Activated T-cell treated with anti-CD3 and anti-CD28 coated beads, Interleukin-2, amount 50 U/mL, for 72 hours (primary cell): ENCODE results near the gene TMEM45A. TPM values are rescaled to one million over a fixed set of nuclear protein-coding genes. Genes with fewer than 3 reads are reported as not detected.
"Not testable (repeated sequence)": the region's sequence is repeated elsewhere in the genome, so short reads cannot be mapped to it uniquely, and the experiment has no call there.

Source experiments
- ATAC-seq, 2 donors: fragments of 150-1000 bp; cut with Tn5 transposase; replicated peaks in 1 of 2; 2 replicates each; pipeline ENCODE4 v1.10.0; 2021; ENCODE audit warnings: moderate library complexity in 2 of 2, mild to moderate bottlenecking in 1 of 2
- DNase-seq, 2 donors: peaks; one replicate each; pipeline ENCODE4 v3.0.0; 2021 to 2022; ENCODE audit warnings: mixed read lengths in 1 of 2
- H3K27ac Mint-ChIP-seq: one replicate; pipeline ENCODE4 v1.8.0; 2022; ENCODE audit warnings: mild to moderate bottlenecking, moderate library complexity, mixed read lengths
- H3K27me3 Mint-ChIP-seq: one replicate; pipeline ENCODE4 v1.8.0; 2022; ENCODE audit warnings: low read depth, mixed read lengths
- H3K36me3 Mint-ChIP-seq, 2 donors: one replicate each; pipeline ENCODE4 v1.8.0; 2022; ENCODE audit warnings: mixed read lengths in 2 of 2, mild to moderate bottlenecking in 1 of 2; ENCODE audit not compliant: insufficient read depth in 2 of 2
- H3K4me1 Mint-ChIP-seq: one replicate; pipeline ENCODE4 v1.8.0; 2022; ENCODE audit warnings: low read depth, mixed read lengths
- H3K4me3 Mint-ChIP-seq, 2 donors: one replicate each; pipeline ENCODE4 v1.8.0; 2022; ENCODE audit warnings: mild to moderate bottlenecking in 2 of 2, mixed read lengths in 2 of 2, moderate library complexity in 2 of 2
- H3K9me3 Mint-ChIP-seq, 2 donors: one replicate each; pipeline ENCODE4 v1.8.0; 2022; ENCODE audit warnings: mixed read lengths in 2 of 2
- total RNA-seq, 2 donors: library from RNA; stranded (reverse); gene quantifications; one replicate each; pipeline ENCODE4 v1.2.3, GENCODE V29; 2022

Gene TMEM45A
- total RNA-seq, 2 donors from 2014 or later = 0.26 to 1.5 TPM

DNA sequence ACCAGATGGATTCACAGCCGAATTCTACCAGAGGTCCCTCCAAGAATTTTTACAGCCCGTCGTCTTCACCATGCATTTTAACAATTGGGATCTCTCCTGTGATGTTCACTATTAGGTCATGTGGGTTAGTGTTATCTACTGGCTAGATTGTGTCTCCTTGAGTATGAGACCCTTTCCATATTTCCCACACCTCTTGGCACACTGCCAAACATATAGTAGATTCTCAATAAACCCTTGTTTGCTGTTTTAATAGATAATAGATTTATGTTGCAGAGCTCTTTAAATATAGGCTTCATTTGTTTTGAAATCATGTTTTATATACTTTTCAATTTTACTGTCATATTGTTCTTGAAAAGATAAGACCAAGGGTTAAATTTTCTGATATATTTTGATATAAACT lies 82.1 kb downstream of the TMEM45A start:
- Mint-ChIP-seq H3K9me3 (no peaks in the 10 kb centered on the region), H3K27ac (no peak overlapping the region), H3K4me3 (no peak overlapping the region), H3K36me3 (no peaks in the 10 kb centered on the region), H3K27me3 (peaks cover 7% of the 10 kb centered on the region), H3K4me1 (no peaks in the 10 kb centered on the region)
- ATAC-seq (no peak), DNase-seq (no peak)

GRCh38 chr3:100575704-100576103 lies 83.3 kb downstream of the TMEM45A start:
- no peak overlapping the region for H3K27ac Mint-ChIP-seq
- H3K27me3 Mint-ChIP-seq = peaks cover 7% of the 10 kb centered on the region
- no peak for ATAC-seq
- no peak overlapping the region for H3K4me3 Mint-ChIP-seq
- DNase-seq = no peak
- H3K9me3 Mint-ChIP-seq = no peaks in the 10 kb centered on the region
- no peaks in the 10 kb centered on the region for H3K4me1 Mint-ChIP-seq
- H3K36me3 Mint-ChIP-seq = no peaks in the 10 kb centered on the region

GRCh38 chr3:100577382-100578008 lies 85.1 kb downstream of the TMEM45A start:
- Mint-ChIP-seq H3K36me3 (no peaks in the 10 kb centered on the region), H3K4me1 (no peaks in the 10 kb centered on the region), H3K27ac (no peak overlapping the region), H3K4me3 (no peak overlapping the region), H3K9me3 (no peaks in the 10 kb centered on the region), H3K27me3 (peaks cover 7% of the 10 kb centered on the region)
- DNase-seq (no peak), ATAC-seq (no peak)

DNA sequence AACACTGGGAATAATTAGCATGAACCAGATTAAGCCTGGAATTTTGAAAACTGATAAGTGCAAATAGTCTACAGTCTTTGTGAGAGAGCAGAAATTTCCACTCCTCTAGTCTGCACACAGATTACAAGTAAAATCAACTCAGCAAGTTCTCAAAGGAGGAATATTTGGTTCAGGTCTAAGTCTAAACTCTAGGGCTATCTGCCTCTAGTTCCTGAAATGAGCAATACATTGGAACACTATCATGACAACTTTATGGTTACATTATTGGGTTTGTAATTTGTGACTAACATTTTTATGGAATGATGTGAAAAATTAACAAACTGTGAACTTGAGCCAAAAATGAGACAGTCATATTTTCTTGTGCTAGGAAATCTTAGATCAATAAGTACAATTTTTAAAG lies 86.2 kb downstream of the TMEM45A start:
- DNase-seq (no peak), ATAC-seq (no peak)

DNA sequence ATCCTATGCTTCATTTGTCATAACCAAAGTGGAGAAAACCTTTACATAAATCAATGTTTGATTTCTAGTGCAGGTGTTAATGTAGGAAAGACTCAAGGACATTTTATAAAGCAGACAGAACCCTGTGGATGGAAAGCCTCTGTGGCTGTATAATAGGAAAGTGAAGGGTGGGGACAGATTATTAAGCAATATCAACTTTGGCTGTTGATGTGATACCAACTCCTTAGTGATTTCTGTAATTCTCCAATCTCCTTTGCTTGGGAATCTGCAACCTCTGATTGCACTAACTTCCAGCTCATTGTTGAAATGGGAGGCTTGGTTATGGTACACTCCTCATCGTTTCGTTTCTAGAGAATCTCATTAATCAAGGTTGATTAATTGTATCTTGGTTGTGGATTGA lies 87.7 kb downstream of the TMEM45A start:
- H3K36me3 Mint-ChIP-seq = no peaks in the 10 kb centered on the region

More for the DNA sequence above, 86.2 kb downstream of the TMEM45A start:
- Mint-ChIP-seq H3K4me1 (no peaks in the 10 kb centered on the region), H3K9me3 (no peaks in the 10 kb centered on the region), H3K4me3 (no peak overlapping the region), H3K27ac (no peak overlapping the region), H3K27me3 (peaks cover 7% of the 10 kb centered on the region), H3K36me3 (no peaks in the 10 kb centered on the region)

GRCh38 chr3:100581650-100582049 lies 89.2 kb downstream of the TMEM45A start:
- Mint-ChIP-seq H3K36me3 (no peaks in the 10 kb centered on the region), H3K9me3 (no peaks in the 10 kb centered on the region), H3K4me1 (no peaks in the 10 kb centered on the region), H3K27ac (no peak overlapping the region), H3K4me3 (no peak overlapping the region), H3K27me3 (no peaks in the 10 kb centered on the region)
- ATAC-seq (no peak), DNase-seq (no peak)

More for the DNA sequence above, 87.7 kb downstream of the TMEM45A start:
- no peak overlapping the region for H3K27ac Mint-ChIP-seq
- ATAC-seq (no peak), DNase-seq (no peak)
- no peaks in the 10 kb centered on the region for H3K27me3 Mint-ChIP-seq
- no peaks in the 10 kb centered on the region for H3K4me1 Mint-ChIP-seq
- no peaks in the 10 kb centered on the region for H3K9me3 Mint-ChIP-seq
- H3K4me3 Mint-ChIP-seq = no peak overlapping the region

DNA sequence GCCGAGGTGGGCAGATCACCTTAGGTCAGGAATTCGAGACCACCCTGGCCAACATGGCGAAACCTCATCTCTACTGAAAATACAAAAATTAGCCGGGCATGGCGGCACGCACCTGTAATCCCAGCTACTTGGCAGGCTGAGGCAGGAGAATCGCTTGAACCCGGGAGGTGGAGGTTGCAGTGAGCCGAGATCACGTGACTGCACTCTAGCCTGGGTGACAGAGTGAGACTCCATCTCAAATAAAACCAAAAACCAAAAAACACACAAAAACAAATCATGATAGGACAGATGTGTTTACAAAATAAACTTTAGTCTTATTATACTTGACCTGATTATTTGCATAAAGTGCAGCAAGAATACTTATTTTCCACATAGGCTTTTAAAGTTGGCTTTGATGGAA lies 89.7 kb downstream of the TMEM45A start:
- H3K27me3 Mint-ChIP-seq, H3K4me3 Mint-ChIP-seq, H3K36me3 Mint-ChIP-seq, H3K4me1 Mint-ChIP-seq, DNase-seq, H3K27ac Mint-ChIP-seq, H3K9me3 Mint-ChIP-seq, ATAC-seq: not testable (repeated sequence)

DNA sequence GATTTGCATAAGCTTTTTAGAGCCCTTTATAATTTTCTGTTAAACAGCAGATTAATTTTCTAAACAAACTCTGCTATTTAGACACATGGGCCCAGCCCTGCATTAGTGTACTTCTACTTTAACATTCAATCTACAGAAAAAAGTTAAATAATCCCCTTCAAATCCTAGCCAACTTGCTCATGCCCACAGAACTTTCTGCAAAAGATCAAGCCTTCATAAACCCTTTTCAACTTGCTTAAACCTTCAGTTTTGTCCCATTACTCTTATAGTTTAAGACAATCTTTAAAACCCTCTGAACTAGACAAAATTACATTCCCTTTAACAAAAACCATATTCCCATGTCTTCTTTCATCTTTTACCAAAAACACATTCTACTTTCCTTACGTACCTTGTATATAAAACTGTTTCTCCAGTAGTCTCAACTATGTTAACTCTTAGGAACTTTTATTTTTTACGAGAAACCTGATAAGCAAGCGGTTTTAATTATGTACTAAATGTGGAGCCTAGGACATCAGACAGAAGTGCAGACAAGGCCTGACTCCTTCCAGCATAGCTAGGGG lies 91.8 kb downstream of the TMEM45A start:
- DNase-seq = no peak
- no peaks in the 10 kb centered on the region for H3K9me3 Mint-ChIP-seq
- no peak overlapping the region for H3K4me3 Mint-ChIP-seq
- H3K27ac Mint-ChIP-seq = no peak overlapping the region
- no peaks in the 10 kb centered on the region for H3K36me3 Mint-ChIP-seq
- H3K27me3 Mint-ChIP-seq = no peaks in the 10 kb centered on the region
- H3K4me1 Mint-ChIP-seq = no peaks in the 10 kb centered on the region
- no peak for ATAC-seq

DNA sequence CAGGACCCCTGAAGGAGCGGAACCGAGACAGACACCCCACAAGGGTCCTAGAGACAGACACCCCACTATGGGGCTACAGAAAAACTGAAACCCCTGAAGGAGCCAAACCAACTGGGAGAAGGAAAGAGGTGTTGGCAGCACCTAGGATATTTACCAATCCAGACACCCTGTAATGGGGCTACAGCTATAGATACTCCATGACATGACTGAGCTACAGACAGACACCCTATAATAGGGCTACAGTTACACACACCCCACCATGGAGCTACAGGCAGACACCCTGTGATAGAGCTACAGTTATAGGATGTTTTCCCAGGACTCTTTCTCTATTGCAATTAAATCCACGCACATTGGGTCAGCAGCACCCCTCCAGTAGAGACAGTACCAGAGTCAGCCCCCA lies 94.4 kb downstream of the TMEM45A start:
- DNase-seq = no peak
- no peaks in the 10 kb centered on the region for H3K36me3 Mint-ChIP-seq
- H3K4me1 Mint-ChIP-seq = peaks cover 6% of the 10 kb centered on the region
- H3K9me3 Mint-ChIP-seq = no peaks in the 10 kb centered on the region
- H3K4me3 Mint-ChIP-seq = no peak overlapping the region
- no peaks in the 10 kb centered on the region for H3K27me3 Mint-ChIP-seq
- no peak overlapping the region for H3K27ac Mint-ChIP-seq
- ATAC-seq = no peak

DNA sequence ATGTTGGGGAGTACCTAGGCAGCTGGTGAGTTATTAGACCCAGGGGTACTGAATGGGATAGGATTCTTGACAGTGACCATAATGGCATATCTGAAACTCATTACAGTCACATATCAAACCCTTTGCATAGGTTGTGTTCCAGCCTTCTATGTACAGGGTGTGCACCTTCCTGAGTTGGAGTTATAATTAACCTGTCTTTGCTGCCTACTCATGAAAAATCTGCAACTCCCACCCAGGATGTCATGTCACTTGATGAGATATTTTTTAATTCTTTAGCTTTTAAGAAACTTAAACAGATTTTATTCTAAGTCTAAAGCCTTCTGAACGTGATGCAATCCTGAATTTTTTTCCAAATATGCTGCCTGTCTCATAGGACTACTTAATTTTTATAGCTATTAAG lies 95.8 kb downstream of the TMEM45A start:
- Mint-ChIP-seq H3K27me3 (no peaks in the 10 kb centered on the region), H3K9me3 (no peaks in the 10 kb centered on the region), H3K4me1 (peaks cover 6% of the 10 kb centered on the region), H3K27ac (no peak overlapping the region), H3K4me3 (no peak overlapping the region), H3K36me3 (no peaks in the 10 kb centered on the region)
- no peak for DNase-seq
- no peak for ATAC-seq

DNA sequence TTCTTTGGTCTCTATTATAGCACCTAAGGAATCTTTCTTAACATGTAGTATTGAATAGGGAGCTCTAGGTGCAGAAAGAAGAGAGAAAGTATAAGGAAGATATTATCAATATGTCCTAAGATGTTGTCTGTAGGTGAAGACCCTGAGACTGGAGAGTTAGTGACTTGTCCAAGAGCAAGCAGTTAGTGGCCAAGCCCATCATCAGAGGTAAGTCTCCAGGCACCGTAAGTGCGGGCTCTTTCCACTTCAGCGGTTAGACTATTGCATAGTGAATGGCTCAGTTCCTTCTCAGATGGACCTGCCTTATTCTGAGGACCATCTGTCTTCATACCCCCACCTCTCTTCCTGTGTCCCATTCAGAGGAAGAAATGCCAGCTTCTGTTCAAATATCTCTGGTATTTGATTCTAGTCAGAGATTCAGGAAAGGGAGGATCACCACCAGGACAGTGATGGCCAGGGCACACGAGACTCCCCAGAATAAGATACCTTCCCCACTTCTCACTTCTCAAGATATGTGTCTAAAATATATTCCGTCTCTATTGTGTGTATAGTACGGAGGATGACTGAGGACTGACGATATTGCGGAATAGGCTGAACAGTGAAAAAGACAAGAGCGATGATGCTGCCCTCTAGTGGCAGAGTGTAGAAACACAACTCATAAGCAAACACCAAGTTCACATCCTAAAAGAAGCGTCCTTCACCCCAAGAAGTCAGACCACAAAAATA lies 97.9 kb downstream of the TMEM45A start:
- H3K27ac Mint-ChIP-seq = no peak overlapping the region
- DNase-seq (peak; percentile 49 to 67), ATAC-seq (peak; percentile 79 to 83)
- no peaks in the 10 kb centered on the region for H3K36me3 Mint-ChIP-seq
- peaks cover 6% of the 10 kb centered on the region for H3K4me1 Mint-ChIP-seq
- H3K4me3 Mint-ChIP-seq = peak overlapping the region; percentile 2 to 31
- H3K9me3 Mint-ChIP-seq = no peaks in the 10 kb centered on the region
- H3K27me3 Mint-ChIP-seq = no peaks in the 10 kb centered on the region

- Mint-ChIP-seq H3K9me3 (no peaks in the 10 kb centered on the region), H3K27me3 (no peaks in the 10 kb centered on the region), H3K27ac (no peak overlapping the region), H3K36me3 (no peaks in the 10 kb centered on the region), H3K4me1 (peaks cover 6% of the 10 kb centered on the region), H3K4me3 (no peak overlapping the region)
- DNase-seq (no peak), ATAC-seq (no peak)
Measured at GRCh38 chr3:100590840-100591147, 98.4 kb downstream of the TMEM45A start.

DNA sequence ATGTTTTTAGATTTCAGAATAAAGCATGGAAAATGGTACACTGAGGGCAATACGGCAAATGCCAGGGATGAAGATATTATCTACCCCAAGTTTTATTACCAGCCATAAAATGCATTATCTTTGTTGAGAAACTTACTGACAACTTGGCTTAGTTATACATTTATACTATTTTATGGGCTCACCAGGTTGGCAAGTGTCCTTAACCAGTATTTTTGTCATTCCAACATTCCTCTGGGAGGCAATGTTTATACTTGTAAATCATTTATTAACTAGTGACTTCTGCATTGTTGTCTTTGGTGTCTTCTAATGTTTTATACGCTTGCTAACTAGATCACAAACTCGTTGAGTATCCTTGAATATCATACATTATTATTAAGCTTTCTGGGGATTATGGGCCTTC lies 99.0 kb downstream of the TMEM45A start:
- Mint-ChIP-seq H3K27ac (no peak overlapping the region), H3K4me3 (no peak overlapping the region), H3K27me3 (no peaks in the 10 kb centered on the region), H3K36me3 (no peaks in the 10 kb centered on the region), H3K4me1 (peaks cover 6% of the 10 kb centered on the region), H3K9me3 (no peaks in the 10 kb centered on the region)
- DNase-seq (no peak), ATAC-seq (no peak)
